K562 (cell line): ENCODE data around the gene DOCK8. TPM values are rescaled to one million over a fixed set of nuclear protein-coding genes. Genes with fewer than 3 reads are reported as not detected.

Experiments
- ATAC-seq: fragments of 200-7000 bp; cut with Tn5 transposase; 3 replicates; pipeline ENCODE4 v1.9.1; 2020; ENCODE audit warnings: moderate library complexity
- BruUV-seq: library from RNA; stranded (reverse); fragments of 400-500 nt; replicated peaks from 2 replicates; lab custom pipeline; 2021; lab: Mats Ljungman, UMichigan
- CTCF ChIA-PET: fragments of 300-600 bp; formaldehyde crosslinking; extraction: SDS; loops from one replicate; lab custom pipeline; 2021; ENCODE audit warnings: low intra/inter-chr PET ratio; lab: Yijun Ruan, JAX
- POLR2A ChIA-PET: fragments of 300-600, 350-650 bp; sonication (Branson Sonifier 250); formaldehyde crosslinking; extraction: SDS; loops from one replicate; lab custom pipeline; 2021; ENCODE audit warnings: antibody characterized with exemption, inconsistent platforms; lab: Yijun Ruan, JAX
- DNase-seq, 4 experiments: peaks; one replicate each; pipeline versions ENCODE4 v3.0.0 to v3.0.0-alpha.2; 2011 to 2018; ENCODE audit warnings: low spot score in 3 of 4, mixed read lengths in 3 of 4; ENCODE audit errors: extremely low read depth in 1 of 4
- FAIRE-seq: peaks from 2 replicates; lab custom pipeline; 2011; peaks lifted over from hg19 to GRCh38; lab: Jason Lieb, UNC
- H2AFZ ChIP-seq: 2 replicates; pipeline ENCODE4 v1.6.0; 2011; ENCODE audit warnings: low read depth, low read length, control low read depth, inconsistent platforms
- H3K27ac ChIP-seq: fragments of 200-600 bp; 3 replicates; pipeline ENCODE4 v1.8.0; 2011; ENCODE audit warnings: low read depth, mild to moderate bottlenecking, control low read depth, inconsistent platforms, low read length, moderate library complexity, mixed read lengths; ENCODE audit errors: extremely low read depth
- H3K27me3 ChIP-seq, 2 experiments: fragments of 300-600 bp in 1 of 2; 2 replicates in 1 of 2; 3 replicates in 1 of 2; pipeline versions ENCODE4 v1.6.0 to v1.8.0; 2011; ENCODE audit warnings: inconsistent platforms in 2 of 2, low read length in 2 of 2, mild to moderate bottlenecking in 1 of 2, mixed read lengths in 1 of 2, moderate library complexity in 1 of 2; ENCODE audit not compliant: control insufficient read depth in 2 of 2, insufficient read depth in 2 of 2
- H3K36me3 ChIP-seq: fragments of 300-600 bp; 3 replicates; pipeline ENCODE4 v1.8.0; 2011; ENCODE audit warnings: mild to moderate bottlenecking, low read length, inconsistent platforms; ENCODE audit not compliant: control insufficient read depth, insufficient read depth
- H3K4me1 ChIP-seq, 2 experiments: fragments of 200-600 bp in 1 of 2; replicated peaks in 1 of 2; 2 replicates in 1 of 2; 3 replicates in 1 of 2; pipeline versions ENCODE4 v1.5.1 to v1.8.0; 2011; ENCODE audit warnings: inconsistent platforms in 2 of 2, low read length in 2 of 2, mild to moderate bottlenecking in 1 of 2, mixed read lengths in 1 of 2, moderate library complexity in 1 of 2; ENCODE audit not compliant: control insufficient read depth in 2 of 2, insufficient read depth in 2 of 2
- H3K4me2 ChIP-seq: 2 replicates; pipeline ENCODE4 v1.6.1; 2011; ENCODE audit warnings: low read length, control low read depth, inconsistent platforms, mixed read lengths; ENCODE audit not compliant: insufficient read depth
- H3K4me3 ChIP-seq: fragments of 200-600 bp; sonication (generic), shearing (Covaris generic); 2 replicates; pipeline ENCODE4 v1.5.1; 2016; ENCODE audit warnings: control low read depth, inconsistent platforms
- H3K79me2 ChIP-seq: fragments of 200-600 bp; 3 replicates; pipeline ENCODE4 v1.8.0; 2011; ENCODE audit warnings: low read length, inconsistent platforms; ENCODE audit not compliant: control insufficient read depth, insufficient read depth
- H3K9ac ChIP-seq, 2 experiments: 2 replicates each; pipeline versions ENCODE4 v1.6.0 to v1.6.1; 2011; ENCODE audit warnings: low read depth in 2 of 2, low read length in 2 of 2, control low read depth in 1 of 2, inconsistent platforms in 1 of 2, mild to moderate bottlenecking in 1 of 2, mixed read lengths in 1 of 2; ENCODE audit not compliant: insufficient read depth in 1 of 2
- H3K9me1 ChIP-seq: one replicate; pipeline ENCODE4 v1.6.0; 2011; ENCODE audit warnings: inconsistent platforms, mild to moderate bottlenecking, low read length, moderate library complexity; ENCODE audit not compliant: control insufficient read depth, insufficient read depth
- H3K9me3 ChIP-seq: replicated peaks from 2 replicates; pipeline ENCODE4 v1.5.1; 2011; ENCODE audit warnings: low read depth, low read length, inconsistent platforms; ENCODE audit not compliant: control insufficient read depth, insufficient read depth
- H4K20me1 ChIP-seq: replicated peaks from 2 replicates; pipeline ENCODE4 v1.6.1; 2011; ENCODE audit warnings: low read length, inconsistent platforms, mixed read lengths; ENCODE audit not compliant: control insufficient read depth, insufficient read depth
- ZNF175 ChIP-seq: fragments of 200-800 bp; sonication (Bioruptor generic); IDR thresholded peaks from 2 replicates; pipeline ENCODE4 v1.6.1; 2016; ENCODE audit warnings: low read depth, mild to moderate bottlenecking, missing genetic modification characterization, missing compliant biosample characterization
- WGBS: fragments of 100-300 bp; shearing (Covaris generic); methylation state at CpG from one replicate; pipeline ENCODE4 v1.1.6; 2016; ENCODE audit warnings: low coverage, mixed read lengths; ENCODE audit not compliant: insufficient coverage; ENCODE audit errors: missing lambda C conversion rate; 5-methylcytosine and 5-hydroxymethylcytosine counted together
- in situ Hi-C: fragments of 300-500 bp; cut with MboI; formaldehyde crosslinking; loops from 4 replicates; pipeline ENCODE4 v1.15.0; 2018; ENCODE audit warnings: inconsistent platforms, mixed read lengths
- intact Hi-C: fragments of 100-400 bp; cut with micrococcal nuclease; formaldehyde crosslinking; loops from 2 replicates; pipeline ENCODE4 v1.14.2; 2022
- polyA plus RNA-seq, 8 experiments: library from polyadenylated mRNA; depleted of rRNA in 4 of 8; stranded (reverse) in 5 of 8; unstranded in 3 of 8; fragments of >200 nt; fragmentation: Nextera tagmentation in 2 of 8; fragmentation: Illumina TruSeq in 1 of 8; extraction: Ambion mirVana in 2 of 8; extraction: Trizol in 1 of 8; gene quantifications; 2 replicates each; pipeline versions ENCODE4 v1.2.1 to v1.2.3, GENCODE V29; 2011 to 2014; ENCODE audit warnings: inconsistent platforms in 1 of 8, missing spikeins in 1 of 8
- total RNA-seq, 7 experiments: library from RNA; depleted of rRNA in 6 of 7; stranded (reverse); fragments of >200 nt in 6 of 7; fragmentation: Illumina TruSeq in 2 of 7; extraction: Trizol in 2 of 7; gene quantifications; 2 replicates each; pipeline versions ENCODE4 v1.2.1 to v1.2.3, GENCODE V29; 2011 to 2021; ENCODE audit warnings: low replicate concordance in 1 of 7
- TF ChIP-seq, protein P1 (sequence below): fragments of 450-650 bp; IDR thresholded peaks from one replicate; pipeline ENCODE4 v1.6.1; 2018; ENCODE audit warnings: mild to moderate bottlenecking, moderate library complexity; ENCODE audit not compliant: partially characterized antibody
- TF ChIP-seq, protein P2 (sequence below): fragments of 450-650 bp; formaldehyde crosslinking; IDR thresholded peaks from 2 replicates; pipeline ENCODE4 v1.4.0; 2022; ENCODE audit warnings: missing genetic modification characterization
- TF ChIP-seq, protein P3 (sequence below): fragments of 250-450 bp; sonication (Bioruptor Pico); IDR thresholded peaks from 2 replicates; pipeline ENCODE4 v1.8.0; 2022; ENCODE audit warnings: moderate library complexity, mild to moderate bottlenecking, inconsistent platforms
- TF ChIP-seq, protein P4 (sequence below): fragments of 450-650 bp; IDR thresholded peaks from 2 replicates; pipeline ENCODE4 v1.6.1; 2014; ENCODE audit warnings: low read depth, mild to moderate bottlenecking, moderate library complexity, borderline replicate concordance

The DOCK8 gene
- total and polyA plus RNA-seq, 9 of the 15 experiments (the other 6 are each of a cell fraction or from before 2014, with no cell fraction given) = 14.4 to 53.8 (median 25.1) TPM

DNA sequence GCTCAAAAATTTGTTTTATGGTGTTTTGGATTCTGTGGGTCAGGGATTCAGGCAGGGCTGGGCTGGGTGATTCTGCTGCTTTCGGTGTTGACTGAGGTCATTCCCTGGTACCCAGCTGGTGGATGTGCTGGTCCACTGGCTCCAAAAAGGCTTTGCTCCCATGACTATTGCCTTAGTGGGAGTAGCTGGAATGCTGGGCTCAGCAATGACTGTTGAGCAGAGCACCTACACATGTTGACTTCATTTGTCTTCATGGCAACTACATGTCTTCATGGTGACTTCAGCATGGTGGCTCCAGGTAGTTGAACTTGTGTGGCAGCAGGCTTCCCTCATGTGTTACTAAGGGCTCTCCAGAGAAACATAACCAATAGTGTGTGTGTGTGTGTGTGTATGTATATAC, 297.2 kb downstream of the DOCK8 start:
- no peaks in the 10 kb centered on the region for H4K20me1 ChIP-seq
- 0% methylated on average over 1 of the region's 1 CpG for WGBS
- H3K4me1 ChIP-seq = no peaks in the 10 kb centered on the region
- POLR2A ChIA-PET = no interaction called here
- no peak overlapping the region for H3K4me2 ChIP-seq
- no TSS peak for BruUV-seq
- no peaks in the 10 kb centered on the region for H3K9me1 ChIP-seq
- intact Hi-C loops = no loop called here
- no peak overlapping the region for H2AFZ ChIP-seq
- DNase-seq (no peak), ATAC-seq (no peak), FAIRE-seq (no peak)
- H3K36me3 ChIP-seq = no peaks in the 10 kb centered on the region
- no peak overlapping the region for H3K9ac ChIP-seq
- CTCF ChIA-PET = no interaction called here
- no peaks in the 10 kb centered on the region for H3K79me2 ChIP-seq
- H3K4me3 ChIP-seq = no peak overlapping the region
- H3K27ac ChIP-seq = no peak overlapping the region
- in situ Hi-C loops = no loop called here
- peaks cover 2 to 12% of the 10 kb centered on the region in 2 experiments; a peak in 2 of 5 replicates for H3K27me3 ChIP-seq
- H3K9me3 ChIP-seq = no peaks in the 10 kb centered on the region
- TF ChIP-seq, protein P1, sequence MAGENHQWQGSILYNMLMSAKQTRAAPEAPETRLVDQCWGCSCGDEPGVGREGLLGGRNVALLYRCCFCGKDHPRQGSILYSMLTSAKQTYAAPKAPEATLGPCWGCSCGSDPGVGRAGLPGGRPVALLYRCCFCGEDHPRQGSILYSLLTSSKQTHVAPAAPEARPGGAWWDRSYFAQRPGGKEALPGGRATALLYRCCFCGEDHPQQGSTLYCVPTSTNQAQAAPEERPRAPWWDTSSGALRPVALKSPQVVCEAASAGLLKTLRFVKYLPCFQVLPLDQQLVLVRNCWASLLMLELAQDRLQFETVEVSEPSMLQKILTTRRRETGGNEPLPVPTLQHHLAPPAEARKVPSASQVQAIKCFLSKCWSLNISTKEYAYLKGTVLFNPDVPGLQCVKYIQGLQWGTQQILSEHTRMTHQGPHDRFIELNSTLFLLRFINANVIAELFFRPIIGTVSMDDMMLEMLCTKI = no peak
- TF ChIP-seq, protein P2, sequence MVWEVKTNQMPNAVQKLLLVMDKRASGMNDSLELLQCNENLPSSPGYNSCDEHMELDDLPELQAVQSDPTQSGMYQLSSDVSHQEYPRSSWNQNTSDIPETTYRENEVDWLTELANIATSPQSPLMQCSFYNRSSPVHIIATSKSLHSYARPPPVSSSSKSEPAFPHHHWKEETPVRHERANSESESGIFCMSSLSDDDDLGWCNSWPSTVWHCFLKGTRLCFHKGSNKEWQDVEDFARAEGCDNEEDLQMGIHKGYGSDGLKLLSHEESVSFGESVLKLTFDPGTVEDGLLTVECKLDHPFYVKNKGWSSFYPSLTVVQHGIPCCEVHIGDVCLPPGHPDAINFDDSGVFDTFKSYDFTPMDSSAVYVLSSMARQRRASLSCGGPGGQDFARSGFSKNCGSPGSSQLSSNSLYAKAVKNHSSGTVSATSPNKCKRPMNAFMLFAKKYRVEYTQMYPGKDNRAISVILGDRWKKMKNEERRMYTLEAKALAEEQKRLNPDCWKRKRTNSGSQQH (CRISPR knock-in tag) = no peak
- TF ChIP-seq, protein P3, sequence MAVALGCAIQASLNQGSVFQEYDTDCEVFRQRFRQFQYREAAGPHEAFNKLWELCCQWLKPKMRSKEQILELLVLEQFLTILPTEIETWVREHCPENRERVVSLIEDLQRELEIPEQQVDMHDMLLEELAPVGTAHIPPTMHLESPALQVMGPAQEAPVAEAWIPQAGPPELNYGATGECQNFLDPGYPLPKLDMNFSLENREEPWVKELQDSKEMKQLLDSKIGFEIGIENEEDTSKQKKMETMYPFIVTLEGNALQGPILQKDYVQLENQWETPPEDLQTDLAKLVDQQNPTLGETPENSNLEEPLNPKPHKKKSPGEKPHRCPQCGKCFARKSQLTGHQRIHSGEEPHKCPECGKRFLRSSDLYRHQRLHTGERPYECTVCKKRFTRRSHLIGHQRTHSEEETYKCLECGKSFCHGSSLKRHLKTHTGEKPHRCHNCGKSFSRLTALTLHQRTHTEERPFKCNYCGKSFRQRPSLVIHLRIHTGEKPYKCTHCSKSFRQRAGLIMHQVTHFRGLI (CRISPR knock-in tag) = no peak
- TF ChIP-seq ZNF175 (CRISPR knock-in tag) = no peak
- TF ChIP-seq, protein P4, sequence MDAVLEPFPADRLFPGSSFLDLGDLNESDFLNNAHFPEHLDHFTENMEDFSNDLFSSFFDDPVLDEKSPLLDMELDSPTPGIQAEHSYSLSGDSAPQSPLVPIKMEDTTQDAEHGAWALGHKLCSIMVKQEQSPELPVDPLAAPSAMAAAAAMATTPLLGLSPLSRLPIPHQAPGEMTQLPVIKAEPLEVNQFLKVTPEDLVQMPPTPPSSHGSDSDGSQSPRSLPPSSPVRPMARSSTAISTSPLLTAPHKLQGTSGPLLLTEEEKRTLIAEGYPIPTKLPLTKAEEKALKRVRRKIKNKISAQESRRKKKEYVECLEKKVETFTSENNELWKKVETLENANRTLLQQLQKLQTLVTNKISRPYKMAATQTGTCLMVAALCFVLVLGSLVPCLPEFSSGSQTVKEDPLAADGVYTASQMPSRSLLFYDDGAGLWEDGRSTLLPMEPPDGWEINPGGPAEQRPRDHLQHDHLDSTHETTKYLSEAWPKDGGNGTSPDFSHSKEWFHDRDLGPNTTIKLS = no peak
